ENCODE data around the gene COG7.
"Not testable (repeated sequence)": the region's sequence is repeated elsewhere in the genome, so short reads cannot be mapped to it uniquely, and the experiment has no call there.

COG7 gene

GRCh38 chr16:23408242-23408822 is 44.7 kb downstream of the COG7 start:
- DNase-seq = no peak

- DNase-seq = no peak
These were observed 45.4 kb downstream of the COG7 start for GRCh38 chr16:23407436-23408127.

- DNase-seq = no peak
These were observed 46.3 kb downstream of the COG7 start for GRCh38 chr16:23406546-23407240.

DNA sequence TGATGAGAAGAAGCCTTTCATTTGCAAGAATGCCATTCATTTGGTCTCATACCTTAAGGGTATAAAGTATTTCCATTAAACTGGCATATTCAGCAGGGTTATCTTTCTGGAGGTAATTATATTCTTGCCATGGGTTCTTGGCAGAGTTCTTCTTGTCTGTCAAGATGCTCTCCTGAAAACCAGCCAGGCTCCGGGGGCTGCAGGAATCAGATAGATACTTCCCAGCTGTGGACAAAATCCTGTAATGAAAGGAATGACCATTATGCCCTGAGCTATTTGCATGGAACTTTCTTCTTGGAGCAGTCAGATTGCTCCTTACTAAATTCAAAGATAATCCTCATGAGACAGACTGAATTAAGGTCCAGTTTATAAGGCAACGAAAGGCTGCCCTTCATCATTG is 47.0 kb downstream of the COG7 start:
- no peak for DNase-seq

GRCh38 chr16:23403547-23403946 is 49.4 kb downstream of the COG7 start:
- no peak for DNase-seq

DNA sequence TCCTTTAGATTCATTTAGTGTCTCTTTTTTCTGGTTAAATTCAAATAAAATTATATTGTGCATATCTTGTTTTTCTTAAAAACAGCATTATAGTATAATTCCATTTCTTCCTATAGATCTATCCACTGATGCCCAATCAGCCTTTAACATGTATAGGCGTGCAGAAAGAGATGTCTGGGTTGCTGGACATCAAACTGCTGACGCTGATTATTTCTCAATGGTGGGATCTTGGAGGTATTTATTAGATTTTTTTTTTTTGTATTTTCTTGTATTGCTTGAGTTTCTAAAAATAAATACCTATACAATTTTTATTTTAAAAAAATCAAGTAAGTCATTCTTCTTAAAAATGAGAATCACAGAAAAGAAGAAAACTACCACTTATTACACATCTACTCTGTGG is 50.9 kb downstream of the COG7 start:
- no peak for DNase-seq

- DNase-seq = no peak
These were observed 51.9 kb downstream of the COG7 start for GRCh38 chr16:23401139-23401538.

GRCh38 chr16:23400447-23400846 is 52.5 kb downstream of the COG7 start:
- not testable (repeated sequence) for DNase-seq

- no peak for DNase-seq
These were observed 53.8 kb downstream of the COG7 start for GRCh38 chr16:23398987-23399805.

GRCh38 chr16:23397464-23397863 is 55.5 kb downstream of the COG7 start:
- no peak for DNase-seq

GRCh38 chr16:23395732-23396131 is 57.3 kb downstream of the COG7 start:
- DNase-seq = no peak

DNA sequence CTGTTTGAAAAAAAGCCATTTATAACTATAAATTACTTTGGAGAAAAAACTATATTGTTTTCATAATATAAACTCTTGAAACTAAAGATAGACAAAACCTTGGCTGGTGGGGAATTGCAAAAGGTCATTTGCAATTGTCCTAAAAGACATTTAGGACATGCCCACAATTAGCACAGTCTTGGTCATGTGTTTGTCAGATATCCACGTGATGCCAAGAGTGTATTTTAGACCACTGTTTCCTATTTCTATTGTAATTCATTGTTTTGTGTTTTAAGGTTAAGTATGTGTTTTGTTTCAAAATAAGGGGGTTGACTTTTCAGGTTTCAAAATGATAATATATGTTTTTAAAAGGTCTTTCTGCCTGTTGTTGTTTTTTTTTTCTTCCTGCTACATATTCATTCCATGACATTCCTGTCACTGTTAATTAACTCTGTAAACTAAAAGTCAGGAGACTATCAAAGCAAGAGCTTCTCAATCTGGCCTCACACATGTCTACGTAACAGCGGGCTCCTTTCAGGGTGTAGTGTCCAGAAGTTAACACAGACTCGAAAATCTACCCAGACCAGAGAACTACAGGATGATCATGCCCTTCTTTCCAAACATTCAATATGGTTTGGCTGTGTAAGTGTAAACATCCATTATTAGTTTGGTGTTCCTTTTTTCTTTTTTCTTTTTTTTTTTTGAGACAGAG is 58.7 kb downstream of the COG7 start:
- no peak for DNase-seq

- DNase-seq = no peak
These were observed 60.8 kb downstream of the COG7 start for GRCh38 chr16:23392223-23392600.

DNA sequence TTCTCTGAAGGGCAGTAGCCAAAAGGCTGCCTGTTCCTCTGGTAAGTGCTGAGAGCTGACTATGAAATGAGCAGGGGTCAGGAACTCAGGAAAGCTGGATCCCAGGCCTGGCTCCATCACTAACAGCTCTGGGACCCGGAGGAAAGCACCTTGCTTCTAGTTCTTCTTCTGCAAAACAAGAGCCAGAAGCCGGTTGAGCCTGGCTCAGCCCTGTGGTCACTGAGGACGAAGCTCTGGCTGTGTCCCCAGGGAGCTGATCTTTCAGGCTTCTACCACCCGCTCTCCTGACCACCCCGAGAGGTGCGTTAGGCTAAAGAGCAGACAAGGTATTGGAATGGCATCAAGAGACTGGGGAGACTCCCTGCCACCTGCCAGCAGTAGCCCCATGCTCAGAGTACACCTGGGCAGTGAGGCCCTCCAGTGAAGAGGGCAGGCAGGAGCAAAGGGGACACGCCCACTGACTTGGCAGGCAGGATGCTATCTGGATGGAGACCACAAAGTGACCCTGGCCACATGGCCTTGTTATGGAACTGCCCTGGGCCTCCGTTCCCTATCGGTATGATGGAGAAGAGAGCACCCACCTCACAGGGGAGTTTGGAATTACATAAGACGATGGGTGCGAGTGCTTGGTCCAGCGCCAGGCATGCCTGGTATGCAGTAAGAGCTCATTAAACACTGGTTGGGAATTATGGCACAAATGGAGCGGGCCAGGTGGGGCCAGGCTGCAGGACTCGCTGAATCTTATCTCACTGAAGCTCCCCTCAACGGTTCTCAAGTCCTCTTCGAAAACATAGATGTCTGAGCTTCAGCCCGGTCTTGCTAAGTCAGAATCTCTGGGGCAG is 61.4 kb downstream of the COG7 start:
- no peak for DNase-seq

DNA sequence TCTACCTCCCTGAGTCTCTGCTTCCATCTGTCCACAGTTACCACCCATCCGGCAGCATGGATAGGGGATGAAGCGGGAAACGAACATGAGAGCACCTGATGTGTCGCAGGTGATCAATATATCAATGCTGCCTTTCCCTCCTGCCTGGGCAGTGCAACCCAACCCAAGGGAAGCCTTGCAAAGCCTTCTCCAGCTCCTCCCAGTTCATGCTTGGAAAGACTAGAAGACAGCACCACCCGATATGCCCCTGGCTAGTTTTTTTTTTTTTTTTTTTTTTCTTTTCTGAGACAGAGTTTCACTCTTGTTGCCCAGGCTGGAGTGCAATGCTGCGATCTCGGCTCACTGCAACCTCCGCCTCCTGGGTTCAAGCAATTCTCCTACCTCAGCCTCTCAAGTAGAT is 63.1 kb downstream of the COG7 start:
- not testable (repeated sequence) for DNase-seq

DNA sequence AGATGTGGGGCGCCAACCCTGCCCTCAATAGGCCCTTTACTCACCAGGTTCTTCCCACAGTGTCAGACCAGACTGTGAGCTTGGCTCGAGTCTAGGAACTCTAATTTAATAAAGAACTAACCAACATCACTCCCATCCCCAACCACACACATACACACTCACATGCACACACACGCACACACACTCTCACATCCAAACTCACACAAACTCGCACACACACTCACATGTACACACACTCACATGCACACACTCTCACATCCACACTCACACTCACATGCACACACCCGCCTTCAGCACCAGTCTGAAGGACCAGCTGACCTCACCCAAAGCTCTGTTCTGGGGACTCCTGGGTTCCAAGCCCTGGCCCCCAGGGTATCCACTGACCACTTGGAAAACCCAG is 63.8 kb downstream of the COG7 start:
- no peak for DNase-seq

GRCh38 chr16:23388786-23389185 is 64.2 kb downstream of the COG7 start:
- DNase-seq = no peak

DNA sequence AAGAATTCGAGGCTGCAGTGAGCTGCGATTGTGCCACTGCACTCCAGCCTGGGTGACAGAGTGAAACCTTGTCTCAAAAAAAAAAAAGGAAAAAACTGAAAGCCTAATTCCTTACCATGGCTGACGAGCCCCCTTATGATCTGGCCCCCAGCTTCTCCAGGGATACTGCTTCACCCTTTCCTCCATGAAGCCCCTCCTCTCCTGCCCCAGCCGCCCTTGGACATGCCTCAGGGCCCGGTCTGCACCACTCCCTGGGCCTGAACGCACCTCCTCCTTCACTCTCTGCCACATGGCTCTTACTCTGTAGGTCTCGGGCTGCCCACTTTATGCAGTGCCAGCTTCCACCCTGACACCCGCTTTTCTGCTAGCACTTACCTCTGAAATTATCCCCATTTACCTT is 65.3 kb downstream of the COG7 start:
- no peak for DNase-seq

- DNase-seq = no peak
These were observed 67.5 kb downstream of the COG7 start for GRCh38 chr16:23385441-23385840.

DNA sequence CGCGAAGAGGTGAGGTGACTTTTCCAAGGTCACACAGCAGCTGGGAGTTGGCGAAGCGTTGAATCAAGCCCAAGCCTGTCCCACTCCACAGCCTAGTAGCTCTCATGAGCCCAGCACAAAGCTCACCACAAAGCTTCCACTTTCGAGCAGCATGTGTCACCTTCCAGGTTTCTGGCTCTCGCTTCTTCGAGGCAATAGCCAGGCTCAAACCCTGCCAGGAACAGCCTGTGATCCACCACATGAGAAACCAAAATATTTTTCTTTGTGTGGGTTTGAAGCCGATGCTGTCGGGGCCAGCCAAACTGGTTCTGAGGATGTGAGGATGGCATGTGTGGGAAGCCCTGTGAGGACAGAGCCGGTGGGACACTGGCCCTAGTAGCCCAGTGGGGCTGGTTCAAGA is 68.1 kb downstream of the COG7 start:
- no peak for DNase-seq

GRCh38 chr16:23383881-23384280 is 69.1 kb downstream of the COG7 start:
- no peak for DNase-seq

DNA sequence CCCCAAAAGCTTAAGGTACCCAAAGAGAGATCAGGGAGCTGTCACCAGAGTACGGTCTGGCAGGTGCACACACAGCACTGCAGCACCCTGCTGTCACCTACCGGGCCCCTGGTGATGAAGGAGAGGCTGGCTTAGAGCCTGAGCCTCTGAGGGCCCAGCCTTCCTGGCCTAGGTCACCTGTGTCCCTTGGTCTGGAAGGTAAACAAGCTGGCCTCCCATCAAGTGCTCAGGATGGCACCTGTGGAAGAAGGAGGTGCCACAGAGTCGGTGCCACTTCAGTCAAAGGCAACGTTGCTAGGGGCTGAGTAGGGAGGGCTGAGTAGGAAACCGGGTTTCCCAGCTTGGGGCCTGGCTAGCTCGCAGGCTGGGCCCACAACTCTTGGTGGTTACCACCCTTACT is 70.7 kb downstream of the COG7 start:
- no peak for DNase-seq
